Neuronal stem cell (in vitro differentiated cells): ENCODE measurements around the gene CDK5.
A peak's percentile ranks its signal among the peaks of the same experiment; 100 is the strongest.

ENCODE experiments used
- DNase-seq: peaks from one replicate; pipeline ENCODE4 v3.0.0-alpha.2; 2013; ENCODE audit warnings: low spot score
- H2AFZ ChIP-seq: one replicate; pipeline ENCODE4 v1.6.1; 2013; ENCODE audit warnings: mild to moderate bottlenecking, low read length, inconsistent platforms
- H2AK5ac ChIP-seq: 2 replicates; pipeline ENCODE4 v1.6.1; 2013; ENCODE audit warnings: low read depth, mild to moderate bottlenecking, inconsistent platforms, low read length, moderate library complexity, mixed read lengths
- H2BK120ac ChIP-seq: 2 replicates; pipeline ENCODE4 v1.6.1; 2013; ENCODE audit warnings: low read depth, mild to moderate bottlenecking, inconsistent platforms, low read length, moderate library complexity, mixed read lengths
- H2BK12ac ChIP-seq: one replicate; pipeline ENCODE4 v1.6.1; 2013; ENCODE audit warnings: low read length, inconsistent platforms
- H2BK15ac ChIP-seq: 2 replicates; pipeline ENCODE4 v1.6.1; 2013; ENCODE audit warnings: mild to moderate bottlenecking, low read length, inconsistent platforms, mixed read lengths
- H2BK5ac ChIP-seq: one replicate; pipeline ENCODE4 v1.6.1; 2013; ENCODE audit warnings: inconsistent platforms, mild to moderate bottlenecking, low read length, moderate library complexity
- H3K14ac ChIP-seq: one replicate; pipeline ENCODE4 v1.6.1; 2013; ENCODE audit warnings: low read length, inconsistent platforms
- H3K18ac ChIP-seq: 2 replicates; pipeline ENCODE4 v1.6.1; 2013; ENCODE audit warnings: low read length, inconsistent platforms
- H3K23ac ChIP-seq: 2 replicates; pipeline ENCODE4 v1.6.1; 2013; ENCODE audit warnings: low read depth, mild to moderate bottlenecking, mixed read lengths, low read length, inconsistent platforms; ENCODE audit not compliant: poor library complexity
- H3K27ac ChIP-seq: replicated peaks from 3 replicates; pipeline ENCODE4 v1.5.1; 2013; ENCODE audit warnings: low read length, inconsistent platforms
- H3K27me3 ChIP-seq, 3 experiments: 2 replicates each; pipeline ENCODE4 v1.6.1; 2013; ENCODE audit warnings: low read length in 3 of 3, mild to moderate bottlenecking in 2 of 3, inconsistent platforms in 1 of 3, low read depth in 1 of 3, mixed read lengths in 1 of 3, moderate library complexity in 1 of 3; ENCODE audit not compliant: control insufficient read depth in 3 of 3, insufficient read depth in 3 of 3
- H3K36me3 ChIP-seq, 2 donors: replicated peaks in 1 of 2; 2 replicates each; pipeline ENCODE4 v1.6.1; 2013; ENCODE audit warnings: low read length in 2 of 2; ENCODE audit not compliant: control insufficient read depth in 2 of 2, insufficient read depth in 2 of 2
- H3K4ac ChIP-seq: 2 replicates; pipeline ENCODE4 v1.6.1; 2013; ENCODE audit warnings: inconsistent platforms, mild to moderate bottlenecking, low read length, moderate library complexity
- H3K4me1 ChIP-seq, 2 donors: 1 replicate in 1 of 2; 2 replicates in 1 of 2; pipeline ENCODE4 v1.6.1; 2013; ENCODE audit warnings: low read length in 2 of 2, low read depth in 1 of 2; ENCODE audit not compliant: control insufficient read depth in 2 of 2, insufficient read depth in 1 of 2
- H3K4me2 ChIP-seq: one replicate; pipeline ENCODE4 v1.6.1; 2013; ENCODE audit warnings: mild to moderate bottlenecking, low read length, inconsistent platforms; ENCODE audit not compliant: insufficient read depth, poor library complexity, severe bottlenecking
- H3K4me3 ChIP-seq, 2 donors: 2 replicates each; pipeline ENCODE4 v1.5.1; 2013; ENCODE audit warnings: low read length in 2 of 2, mild to moderate bottlenecking in 2 of 2, inconsistent platforms in 1 of 2, moderate library complexity in 1 of 2
- H3K79me1 ChIP-seq: one replicate; pipeline ENCODE4 v1.6.1; 2013; ENCODE audit warnings: low read depth, mild to moderate bottlenecking, inconsistent platforms, low read length, moderate library complexity
- H3K9ac ChIP-seq: one replicate; pipeline ENCODE4 v1.6.1; 2013; ENCODE audit warnings: mild to moderate bottlenecking, low read depth, low read length, inconsistent platforms; ENCODE audit not compliant: poor library complexity
- H3K9me3 ChIP-seq, 2 donors: replicated peaks in 1 of 2; 2 replicates each; pipeline versions ENCODE3 to v1.6.1; 2013; ENCODE audit warnings: low read length in 2 of 2, mild to moderate bottlenecking in 2 of 2, inconsistent platforms in 1 of 2, low read depth in 1 of 2, mixed read lengths in 1 of 2, moderate library complexity in 1 of 2; ENCODE audit not compliant: control insufficient read depth in 2 of 2, insufficient read depth in 1 of 2
- H4K8ac ChIP-seq: one replicate; pipeline ENCODE4 v1.6.1; 2013; ENCODE audit warnings: low read depth, mild to moderate bottlenecking, inconsistent platforms, low read length, moderate library complexity
- H4K91ac ChIP-seq: one replicate; pipeline ENCODE4 v1.6.1; 2013; ENCODE audit warnings: low read length, low read depth, mild to moderate bottlenecking, inconsistent platforms; ENCODE audit not compliant: poor library complexity
- WGBS, 2 donors: extraction: QIAGEN DNeasy Blood & Tissue Kit; methylation state at CpG; one replicate each; pipeline ENCODE4 v1.1.7; 2013; ENCODE audit warnings: missing lambda C conversion rate in 2 of 2, mixed read lengths in 1 of 2; ENCODE audit not compliant: insufficient read length in 2 of 2, insufficient replicate concordance in 1 of 2; ENCODE audit errors: extremely low coverage in 2 of 2; 5-methylcytosine and 5-hydroxymethylcytosine counted together

The CDK5 gene

DNA sequence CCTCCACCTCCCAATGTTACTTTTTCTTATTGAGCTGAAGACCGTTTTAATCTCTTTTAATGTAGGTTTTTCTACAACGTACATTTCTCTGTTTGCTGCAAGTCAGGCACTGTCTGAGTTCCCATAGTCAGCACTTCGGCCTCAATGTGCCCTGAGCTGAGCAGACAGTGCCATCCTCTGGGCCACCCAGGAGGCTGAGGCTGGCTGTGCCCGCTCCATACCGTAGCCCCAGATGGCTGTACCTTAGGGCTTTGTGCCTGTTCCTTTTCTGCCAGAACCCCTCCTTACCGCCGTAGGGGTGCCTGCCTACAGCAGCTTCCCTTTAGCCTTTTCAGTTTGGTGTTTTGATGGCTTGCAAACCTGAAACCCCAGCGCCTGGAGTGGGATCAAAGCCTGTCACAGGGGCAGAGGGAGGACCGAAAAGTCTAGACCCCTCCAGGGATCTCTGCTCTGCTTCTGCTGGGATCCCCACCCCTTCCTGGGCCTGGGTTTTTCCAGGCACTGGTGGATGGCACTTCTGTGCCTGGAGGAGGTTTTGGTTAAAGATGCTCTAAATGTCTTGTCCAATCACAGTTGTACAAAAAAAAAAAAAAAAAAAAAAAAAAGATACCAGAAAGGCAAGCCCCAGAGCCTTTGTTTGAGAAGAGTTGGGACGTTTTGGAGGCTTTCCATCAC lies 37.6 kb upstream of the CDK5 start:
- Histone ChIP-seq H2AK5ac (peak overlapping the region; percentile 28), H3K4me3 (no peak overlapping the region), H3K36me3 (peaks cover 5 to 41% of the 10 kb centered on the region in 2 donors), H3K79me1 (peaks cover 25% of the 10 kb centered on the region), H3K23ac (peak overlapping the region; percentile 50), H2BK120ac (no peak overlapping the region), H2BK5ac (no peak overlapping the region), H3K4me2 (no peak overlapping the region), H2AFZ (no peak overlapping the region), H3K27ac (no peak overlapping the region), H4K91ac (no peak overlapping the region), H4K8ac (no peak overlapping the region), H3K9me3 (no peaks in the 10 kb centered on the region), H2BK12ac (no peak overlapping the region), H2BK15ac (no peak overlapping the region), H3K4me1 (peaks cover 0 to 2% of the 10 kb centered on the region in 2 donors), H3K4ac (no peak overlapping the region), H3K14ac (no peak overlapping the region), H3K18ac (no peak overlapping the region), H3K27me3 (no peaks in the 10 kb centered on the region), H3K9ac (no peak overlapping the region)
- DNase-seq, result no peak
- no CpG with 5 or more reads among the region's 10 CpGs for WGBS, 2 donors

DNA sequence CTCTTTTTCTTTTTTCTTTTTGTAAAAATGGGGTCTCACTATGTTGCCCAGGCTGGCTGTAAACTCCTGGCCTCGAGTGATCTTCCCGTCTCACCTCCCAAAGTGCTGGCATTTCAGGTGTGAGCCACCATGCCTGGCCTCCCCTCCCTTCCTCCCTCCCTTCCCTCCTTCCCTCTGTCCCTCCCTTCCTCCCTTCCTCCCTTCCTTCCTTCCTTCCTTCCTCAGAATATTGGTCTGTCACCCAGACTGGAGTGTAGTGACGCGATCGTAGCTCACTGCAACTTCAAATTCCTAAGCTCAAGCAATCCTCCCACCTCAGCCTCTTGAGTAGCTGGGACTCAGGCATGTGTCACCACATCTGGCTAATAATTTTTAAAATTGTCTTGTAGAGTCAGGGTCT lies 37.0 kb upstream of the CDK5 start:
- Histone ChIP-seq H3K23ac (no peak overlapping the region), H3K4ac (no peak overlapping the region), H2BK15ac (no peak overlapping the region), H3K9me3 (no peaks in the 10 kb centered on the region), H3K36me3 (peaks cover 5 to 44% of the 10 kb centered on the region in 2 donors), H2AFZ (no peak overlapping the region), H3K14ac (no peak overlapping the region), H3K27me3 (no peaks in the 10 kb centered on the region), H2BK5ac (no peak overlapping the region), H2BK12ac (no peak overlapping the region), H3K18ac (no peak overlapping the region), H3K27ac (no peak overlapping the region), H3K9ac (peak overlapping the region; percentile 44), H2AK5ac (no peak overlapping the region), H3K4me3 (no peak overlapping the region), H4K8ac (no peak overlapping the region), H3K4me1 (peaks cover 2 to 4% of the 10 kb centered on the region in 2 donors), H2BK120ac (no peak overlapping the region), H4K91ac (no peak overlapping the region), H3K4me2 (no peak overlapping the region), H3K79me1 (peaks cover 20% of the 10 kb centered on the region)
- DNase-seq, result no peak
- WGBS, 2 donors, result no CpG with 5 or more reads among the region's 5 CpGs

DNA sequence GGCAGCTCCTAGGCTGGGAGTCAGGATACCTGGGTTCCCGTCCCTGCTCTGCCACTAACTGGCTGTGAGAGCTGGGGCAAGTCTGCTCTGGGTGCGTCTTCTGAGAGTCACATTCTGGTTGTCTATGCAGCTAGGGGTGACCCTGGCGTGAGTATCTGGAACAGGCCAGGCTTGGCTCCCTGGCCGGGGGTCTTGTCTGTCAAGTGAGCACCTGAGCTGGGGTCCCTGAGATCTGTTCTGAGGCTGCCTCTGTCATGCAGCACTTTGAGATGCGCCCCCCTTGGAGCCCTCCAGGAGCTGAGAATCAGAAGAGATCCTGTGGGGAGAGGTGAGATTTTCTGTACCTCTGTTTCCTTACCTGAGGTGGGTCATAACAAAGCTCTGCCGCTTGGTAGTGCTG lies 36.1 kb upstream of the CDK5 start:
- peaks cover 18% of the 10 kb centered on the region for H3K79me1 ChIP-seq
- peak overlapping the region; percentile 10 for H3K23ac ChIP-seq
- H3K36me3 ChIP-seq, result peaks cover 5 to 53% of the 10 kb centered on the region in 2 donors
- no peak overlapping the region for H3K4me3 ChIP-seq
- no peak overlapping the region for H4K91ac ChIP-seq
- H2BK15ac ChIP-seq, result no peak overlapping the region
- no peak overlapping the region for H2BK120ac ChIP-seq
- H3K9me3 ChIP-seq, result no peaks in the 10 kb centered on the region
- no peaks in the 10 kb centered on the region for H3K27me3 ChIP-seq
- no peak overlapping the region for H3K18ac ChIP-seq
- WGBS, 2 donors, result no CpG with 5 or more reads among the region's 6 CpGs
- H3K4me1 ChIP-seq, result peaks cover 10 to 11% of the 10 kb centered on the region in 2 donors
- DNase-seq, result no peak
- H3K14ac ChIP-seq, result no peak overlapping the region
- no peak overlapping the region for H2AK5ac ChIP-seq
- H3K4ac ChIP-seq, result no peak overlapping the region
- no peak overlapping the region for H2BK5ac ChIP-seq
- H3K4me2 ChIP-seq, result no peak overlapping the region
- no peak overlapping the region for H2BK12ac ChIP-seq
- no peak overlapping the region for H2AFZ ChIP-seq
- no peak overlapping the region for H3K9ac ChIP-seq
- no peak overlapping the region for H4K8ac ChIP-seq
- H3K27ac ChIP-seq, result no peak overlapping the region

DNA sequence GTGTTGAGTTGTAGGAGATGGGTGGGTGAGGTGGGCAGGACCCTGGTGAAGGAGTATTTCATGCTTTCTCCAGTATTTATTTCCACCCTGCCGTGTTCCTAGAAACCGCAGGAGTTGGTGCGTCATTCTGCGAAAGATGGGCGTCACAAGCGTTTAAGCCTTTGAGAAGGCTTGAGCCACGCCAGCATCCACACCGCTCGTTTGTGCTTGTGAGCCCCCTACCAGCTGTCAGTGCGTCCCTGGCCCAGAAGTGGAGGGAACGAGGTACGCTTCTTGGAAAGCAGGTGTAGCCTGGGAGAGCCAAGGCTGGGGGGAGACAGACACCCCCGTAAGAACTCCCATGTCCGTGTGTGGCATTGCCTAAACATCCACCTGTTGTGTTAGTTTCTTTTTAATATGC lies 34.3 kb upstream of the CDK5 start:
- no peak for DNase-seq
- H2AK5ac ChIP-seq, result peak overlapping the region; percentile 42
- no peak overlapping the region for H3K27ac ChIP-seq
- no peak overlapping the region for H4K91ac ChIP-seq
- H3K36me3 ChIP-seq, result peaks cover 3 to 49% of the 10 kb centered on the region in 2 donors
- no peak overlapping the region for H2BK12ac ChIP-seq
- no peak overlapping the region for H2BK5ac ChIP-seq
- H3K27me3 ChIP-seq, result peaks cover 0 to 3% (median 0%) of the 10 kb centered on the region in 3 experiments
- H4K8ac ChIP-seq, result no peak overlapping the region
- no peak overlapping the region for H3K23ac ChIP-seq
- H2AFZ ChIP-seq, result no peak overlapping the region
- no peaks in the 10 kb centered on the region for H3K9me3 ChIP-seq
- no peak overlapping the region for H3K4ac ChIP-seq
- WGBS, 2 donors, result no CpG with 5 or more reads among the region's 14 CpGs
- no peak overlapping the region for H2BK15ac ChIP-seq
- peak overlapping the region in 1 of 2 donors; percentile 41 for H3K4me3 ChIP-seq
- peak overlapping the region; percentile 9 for H3K9ac ChIP-seq
- no peak overlapping the region for H3K4me2 ChIP-seq
- H3K18ac ChIP-seq, result no peak overlapping the region
- H3K4me1 ChIP-seq, result peaks cover 20 to 23% of the 10 kb centered on the region in 2 donors
- H3K14ac ChIP-seq, result no peak overlapping the region
- no peak overlapping the region for H2BK120ac ChIP-seq
- H3K79me1 ChIP-seq, result peaks cover 24% of the 10 kb centered on the region
